PFSK-1 (cell line): Measurements from ENCODE around the gene TTBK2.

Experiments used
- FOXP2 ChIP-seq: optimal IDR thresholded peaks from 2 replicates; pipeline ENCODE3; 2011; ENCODE audit warnings: borderline replicate concordance, control low read depth, inconsistent platforms; ENCODE audit not compliant: insufficient read depth; ENCODE audit errors: extremely low read length, extremely low read depth
- POLR2AphosphoS5 ChIP-seq: IDR thresholded peaks from 2 replicates; pipeline ENCODE4 v1.6.1; 2012; ENCODE audit warnings: low read depth, mild to moderate bottlenecking, control low read depth, low read length, moderate library complexity
- SIN3A ChIP-seq: IDR thresholded peaks from 2 replicates; pipeline ENCODE4 v1.6.1; 2012; ENCODE audit warnings: mild to moderate bottlenecking, low read length, moderate library complexity, borderline replicate concordance; ENCODE audit not compliant: insufficient read depth
- TAF1 ChIP-seq: IDR thresholded peaks from 2 replicates; pipeline ENCODE4 v1.6.1; 2012; ENCODE audit warnings: low read length, control low read depth, borderline replicate concordance; ENCODE audit not compliant: insufficient read depth
- TF ChIP-seq, protein P1 (sequence below), 2 experiments: IDR thresholded peaks; 2 replicates each; pipeline versions ENCODE4 v1.6.1 to v1.8.0; 2011 to 2012; ENCODE audit warnings: low read depth in 2 of 2, low read length in 2 of 2, control low read depth in 1 of 2, inconsistent platforms in 1 of 2, mild to moderate bottlenecking in 1 of 2, moderate library complexity in 1 of 2; ENCODE audit not compliant: insufficient read depth in 1 of 2

DNA sequence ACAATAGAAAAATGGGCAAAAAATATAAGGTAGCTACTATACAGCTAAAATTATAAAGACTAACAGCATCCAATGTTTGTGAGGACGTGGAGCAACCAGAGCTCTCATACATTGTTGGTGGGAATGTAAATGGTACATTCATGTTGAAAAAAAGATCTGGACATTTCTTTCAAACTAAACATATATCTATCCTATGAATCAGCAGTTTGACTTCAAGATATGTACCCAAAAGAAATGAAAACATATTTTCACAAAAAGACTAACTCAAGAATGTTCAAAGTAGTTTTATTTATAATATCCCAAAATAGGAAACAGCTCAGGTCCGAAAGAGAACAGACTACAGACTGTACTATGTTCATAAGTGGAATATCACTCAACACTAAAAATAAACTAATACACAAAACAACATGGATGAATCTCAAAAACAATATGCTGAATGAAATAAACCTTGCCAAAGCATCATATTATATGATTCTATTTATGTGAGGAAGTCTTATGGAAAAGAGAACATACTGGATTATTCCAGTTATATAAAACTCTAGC is 8.8 kb upstream of the TTBK2 start:
- TF ChIP-seq POLR2AphosphoS5 (no peak), FOXP2 (no peak), SIN3A (no peak), TAF1 (no peak)
- TF ChIP-seq, protein P1, sequence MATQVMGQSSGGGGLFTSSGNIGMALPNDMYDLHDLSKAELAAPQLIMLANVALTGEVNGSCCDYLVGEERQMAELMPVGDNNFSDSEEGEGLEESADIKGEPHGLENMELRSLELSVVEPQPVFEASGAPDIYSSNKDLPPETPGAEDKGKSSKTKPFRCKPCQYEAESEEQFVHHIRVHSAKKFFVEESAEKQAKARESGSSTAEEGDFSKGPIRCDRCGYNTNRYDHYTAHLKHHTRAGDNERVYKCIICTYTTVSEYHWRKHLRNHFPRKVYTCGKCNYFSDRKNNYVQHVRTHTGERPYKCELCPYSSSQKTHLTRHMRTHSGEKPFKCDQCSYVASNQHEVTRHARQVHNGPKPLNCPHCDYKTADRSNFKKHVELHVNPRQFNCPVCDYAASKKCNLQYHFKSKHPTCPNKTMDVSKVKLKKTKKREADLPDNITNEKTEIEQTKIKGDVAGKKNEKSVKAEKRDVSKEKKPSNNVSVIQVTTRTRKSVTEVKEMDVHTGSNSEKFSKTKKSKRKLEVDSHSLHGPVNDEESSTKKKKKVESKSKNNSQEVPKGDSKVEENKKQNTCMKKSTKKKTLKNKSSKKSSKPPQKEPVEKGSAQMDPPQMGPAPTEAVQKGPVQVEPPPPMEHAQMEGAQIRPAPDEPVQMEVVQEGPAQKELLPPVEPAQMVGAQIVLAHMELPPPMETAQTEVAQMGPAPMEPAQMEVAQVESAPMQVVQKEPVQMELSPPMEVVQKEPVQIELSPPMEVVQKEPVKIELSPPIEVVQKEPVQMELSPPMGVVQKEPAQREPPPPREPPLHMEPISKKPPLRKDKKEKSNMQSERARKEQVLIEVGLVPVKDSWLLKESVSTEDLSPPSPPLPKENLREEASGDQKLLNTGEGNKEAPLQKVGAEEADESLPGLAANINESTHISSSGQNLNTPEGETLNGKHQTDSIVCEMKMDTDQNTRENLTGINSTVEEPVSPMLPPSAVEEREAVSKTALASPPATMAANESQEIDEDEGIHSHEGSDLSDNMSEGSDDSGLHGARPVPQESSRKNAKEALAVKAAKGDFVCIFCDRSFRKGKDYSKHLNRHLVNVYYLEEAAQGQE (IDR thresholded peaks at IDR 0.05; ENCODE audit: insufficient read depth in 1 of 2, low read depth in 2 of 2, low read length in 2 of 2) = no peak
